ENCODE results near the gene CTH.
"Not testable (repeated sequence)": the region's sequence is repeated elsewhere in the genome, so short reads cannot be mapped to it uniquely, and the experiment has no call there.

The CTH gene

GRCh38 chr1:70411360-70411844 is 334 bp downstream of the CTH start:
- DNase-seq, result no peak

DNA sequence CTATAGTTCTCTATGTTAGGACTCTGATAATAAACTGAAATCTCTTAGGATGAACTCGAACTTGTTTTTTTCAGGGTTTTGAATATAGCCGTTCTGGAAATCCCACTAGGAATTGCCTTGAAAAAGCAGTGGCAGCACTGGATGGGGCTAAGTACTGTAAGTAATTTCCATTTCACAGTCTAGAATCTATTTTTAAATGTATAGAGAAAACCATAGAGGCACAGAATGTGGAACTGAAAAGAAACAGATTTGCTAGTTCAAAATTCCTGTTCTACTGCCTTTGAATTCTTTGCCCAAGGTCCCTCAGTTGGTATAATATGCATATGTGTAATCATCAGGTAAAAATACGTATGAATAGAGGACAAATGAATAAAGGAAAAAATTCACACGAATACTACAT is 4.8 kb downstream of the CTH start:
- no peak for DNase-seq

DNA sequence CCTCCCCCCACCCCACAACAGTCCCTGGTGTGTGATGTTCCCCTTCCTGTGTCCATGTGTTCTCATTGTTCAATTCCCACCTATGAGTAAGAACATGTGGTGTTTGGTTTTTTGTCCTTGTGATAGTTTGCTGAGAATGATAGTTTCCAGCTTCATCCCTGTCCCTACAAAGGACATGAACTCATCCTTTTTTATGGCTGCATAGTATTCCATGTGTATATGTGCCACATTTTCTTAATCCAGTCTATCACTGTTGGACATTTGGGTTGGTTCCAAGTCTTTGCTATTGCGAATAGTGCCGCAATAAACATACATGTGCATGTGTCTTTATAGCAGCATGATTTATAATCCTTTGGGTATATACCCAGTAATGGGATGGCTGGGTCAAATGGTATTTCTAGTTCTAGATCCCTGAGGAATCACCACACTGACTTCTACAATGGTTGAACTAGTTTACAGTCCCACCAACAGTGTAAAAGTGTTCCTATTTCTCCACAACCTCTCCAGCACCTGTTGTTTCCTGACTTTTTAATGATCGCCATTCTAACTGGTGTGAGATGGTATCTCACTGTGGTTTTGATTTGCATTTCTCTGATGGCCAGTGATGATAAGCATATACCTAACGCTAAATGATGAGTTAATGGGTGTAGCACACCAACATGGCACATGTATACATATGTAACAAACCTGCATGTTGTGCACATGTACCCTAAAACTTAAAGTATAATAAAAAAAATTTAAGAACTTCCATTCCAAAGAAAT is 8.1 kb downstream of the CTH start:
- DNase-seq, result not testable (repeated sequence)

DNA sequence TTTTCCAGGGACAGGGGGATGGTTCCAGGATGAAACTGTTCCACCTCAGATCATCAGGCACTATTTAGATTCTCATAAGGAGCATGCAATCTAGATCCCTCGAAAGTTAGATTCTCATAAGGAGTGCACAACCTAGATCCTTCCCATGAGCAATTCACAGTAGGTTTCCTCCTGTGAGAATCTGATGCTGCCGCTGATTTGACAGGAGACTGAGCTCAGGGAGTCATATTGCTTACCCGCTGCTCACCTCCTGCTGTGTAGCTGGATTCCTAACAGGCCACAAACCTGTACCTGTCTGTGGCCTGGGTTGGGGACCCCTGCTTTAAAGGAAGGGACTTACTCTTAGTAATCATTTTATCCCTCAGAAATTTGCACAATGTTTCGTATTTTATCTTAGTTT is 9.3 kb downstream of the CTH start:
- DNase-seq, result no peak

DNA sequence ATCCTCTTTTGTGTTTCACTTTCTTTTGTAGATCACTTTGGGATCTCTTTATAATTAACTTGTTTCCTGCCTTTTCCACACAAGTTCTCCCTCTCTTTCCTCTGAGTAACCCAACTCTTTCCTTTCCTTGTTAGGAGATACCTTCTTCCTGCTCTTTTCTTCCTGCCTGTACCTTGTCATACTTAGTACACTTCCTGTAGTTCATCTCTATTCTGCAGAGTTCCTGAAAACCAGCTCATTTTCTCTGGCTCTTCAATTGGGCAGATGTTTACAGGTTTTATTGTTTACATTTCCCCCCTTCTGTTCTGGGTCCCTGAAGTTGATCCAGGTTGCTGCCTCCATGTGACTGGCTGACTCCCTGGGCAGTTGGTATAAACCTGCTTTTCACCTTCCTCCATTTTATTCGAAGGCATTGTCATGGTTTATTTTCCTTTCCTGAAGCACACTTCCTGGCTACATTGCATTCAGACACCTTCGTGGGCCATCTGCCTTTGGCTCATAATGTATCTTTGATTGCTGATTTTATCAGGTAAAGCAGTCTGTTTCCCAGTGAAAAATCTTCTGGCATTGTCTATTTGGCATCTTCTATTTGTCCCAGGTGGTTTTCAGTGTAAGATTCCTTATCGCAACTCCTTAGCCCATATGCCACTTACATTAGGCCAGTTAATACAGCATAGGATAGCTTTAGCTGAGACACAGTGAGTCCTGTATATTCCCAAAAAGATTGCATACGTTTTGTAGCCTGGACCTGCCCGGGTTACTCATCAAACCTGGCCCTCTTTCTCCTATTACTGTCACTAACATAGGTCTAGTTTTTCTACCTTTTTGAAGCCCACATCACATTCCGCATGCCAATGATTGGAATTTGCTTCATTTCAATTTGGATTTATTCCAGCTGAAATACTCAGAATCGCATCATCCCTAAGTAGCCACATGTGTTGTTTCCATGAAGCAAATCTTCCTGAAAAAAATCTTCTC is 15.4 kb downstream of the CTH start:
- no peak for DNase-seq

DNA sequence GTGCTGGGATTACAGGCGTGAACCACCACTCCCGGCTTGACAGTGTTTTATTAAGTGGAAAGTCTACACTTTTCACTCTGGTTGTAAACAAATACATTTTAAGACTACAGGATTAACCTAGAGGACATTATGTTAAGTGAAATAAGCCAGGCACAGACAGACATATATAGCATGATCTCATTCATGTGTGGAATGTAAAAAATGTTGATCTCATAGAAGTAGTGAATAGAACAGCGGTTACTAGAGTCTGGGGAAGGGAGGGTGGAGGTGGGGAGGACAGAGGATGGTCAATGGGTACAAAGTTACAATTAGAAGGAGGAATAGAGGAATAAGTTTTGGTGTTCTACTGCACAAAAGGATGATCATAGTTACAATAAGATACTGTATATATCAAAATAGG is 16.9 kb downstream of the CTH start:
- no peak for DNase-seq

DNA sequence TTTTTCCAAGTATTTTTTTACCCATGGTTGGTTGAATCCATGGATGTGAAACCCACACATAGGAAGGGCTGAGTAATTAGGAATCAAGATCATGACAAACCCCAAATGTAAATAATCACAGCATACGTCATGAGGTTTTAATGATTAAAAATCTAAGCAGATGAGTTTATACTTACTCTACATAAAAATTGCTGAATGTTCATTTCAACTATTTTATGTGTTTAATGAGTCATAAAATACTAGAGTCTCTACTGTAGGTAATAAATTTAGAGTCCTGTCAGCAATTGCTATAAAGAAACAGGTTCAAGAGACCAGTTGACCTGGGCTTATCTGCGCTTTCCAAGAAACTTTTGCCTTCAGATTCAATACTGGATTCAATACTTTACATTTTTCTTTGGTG is 18.2 kb downstream of the CTH start:
- no peak for DNase-seq

- no peak for DNase-seq
Observed at GRCh38 chr1:70429757-70430156, 18.7 kb downstream of the CTH start.

DNA sequence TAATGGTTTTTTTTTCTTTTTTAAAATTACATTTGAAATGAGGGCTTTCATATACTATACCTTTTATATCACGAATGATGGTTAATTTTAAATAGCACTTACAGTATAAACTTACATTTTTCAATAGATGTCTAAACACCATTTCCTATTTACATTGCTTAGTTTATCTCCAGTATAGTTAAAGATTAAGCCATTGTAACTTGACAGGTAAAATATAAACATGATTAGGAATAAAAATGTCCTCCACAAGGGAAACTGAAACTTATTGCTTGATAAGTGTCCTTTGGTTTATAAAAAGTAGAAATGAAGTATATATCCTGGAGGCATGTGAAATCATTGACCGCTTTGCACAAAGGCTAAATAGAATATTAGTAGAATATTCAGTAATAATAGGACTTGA is 20.2 kb downstream of the CTH start:
- no peak for DNase-seq

DNA sequence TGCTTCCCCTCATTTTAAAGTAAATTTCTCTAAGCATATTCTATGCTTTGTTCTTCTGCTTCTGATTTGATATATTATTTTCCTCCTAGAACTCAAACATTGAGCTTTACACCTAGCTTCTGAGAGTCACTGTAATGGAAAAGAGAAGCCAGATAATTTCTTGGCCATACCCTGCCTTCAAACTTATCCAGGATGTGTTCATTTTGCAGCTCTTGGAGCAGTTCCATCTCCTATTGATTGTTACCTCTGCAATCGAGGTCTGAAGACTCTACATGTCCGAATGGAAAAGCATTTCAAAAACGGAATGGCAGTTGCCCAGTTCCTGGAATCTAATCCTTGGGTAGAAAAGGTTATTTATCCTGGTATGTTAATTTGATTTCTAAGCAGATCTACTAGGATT is 20.8 kb downstream of the CTH start:
- DNase-seq, result no peak

DNA sequence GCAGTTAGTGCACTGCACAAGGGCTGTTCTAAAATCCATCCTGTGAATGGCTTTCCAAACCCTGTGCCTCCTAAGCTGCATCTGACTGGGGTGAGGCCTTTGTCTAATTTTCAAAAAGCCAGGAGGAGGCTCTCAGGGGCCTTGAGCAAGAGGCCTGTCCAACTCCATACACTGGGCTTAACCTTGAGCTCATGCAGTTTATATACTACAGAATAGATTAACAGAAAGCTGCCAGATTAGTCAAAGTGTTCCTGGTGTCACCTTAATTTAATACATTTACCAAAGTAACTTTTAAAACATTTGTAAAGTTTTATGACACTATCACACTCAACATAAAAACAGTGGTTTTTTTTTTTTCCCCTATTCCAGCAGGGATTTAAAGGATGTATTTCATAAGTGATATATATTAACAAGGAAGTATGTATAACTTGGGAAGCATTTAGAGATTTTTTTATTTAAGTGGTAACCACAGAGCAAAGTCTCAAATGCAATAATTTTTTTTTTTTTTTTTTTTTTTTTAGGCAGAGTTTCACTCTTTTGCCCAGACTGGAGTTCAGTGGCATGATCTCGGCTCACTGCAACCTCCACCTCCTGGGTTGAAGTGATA is 23.3 kb downstream of the CTH start:
- no peak for DNase-seq

GRCh38 chr1:70436622-70437251 is 25.7 kb downstream of the CTH start:
- no peak for DNase-seq

GRCh38 chr1:70438529-70438928 is 27.5 kb downstream of the CTH start:
- no peak for DNase-seq

DNA sequence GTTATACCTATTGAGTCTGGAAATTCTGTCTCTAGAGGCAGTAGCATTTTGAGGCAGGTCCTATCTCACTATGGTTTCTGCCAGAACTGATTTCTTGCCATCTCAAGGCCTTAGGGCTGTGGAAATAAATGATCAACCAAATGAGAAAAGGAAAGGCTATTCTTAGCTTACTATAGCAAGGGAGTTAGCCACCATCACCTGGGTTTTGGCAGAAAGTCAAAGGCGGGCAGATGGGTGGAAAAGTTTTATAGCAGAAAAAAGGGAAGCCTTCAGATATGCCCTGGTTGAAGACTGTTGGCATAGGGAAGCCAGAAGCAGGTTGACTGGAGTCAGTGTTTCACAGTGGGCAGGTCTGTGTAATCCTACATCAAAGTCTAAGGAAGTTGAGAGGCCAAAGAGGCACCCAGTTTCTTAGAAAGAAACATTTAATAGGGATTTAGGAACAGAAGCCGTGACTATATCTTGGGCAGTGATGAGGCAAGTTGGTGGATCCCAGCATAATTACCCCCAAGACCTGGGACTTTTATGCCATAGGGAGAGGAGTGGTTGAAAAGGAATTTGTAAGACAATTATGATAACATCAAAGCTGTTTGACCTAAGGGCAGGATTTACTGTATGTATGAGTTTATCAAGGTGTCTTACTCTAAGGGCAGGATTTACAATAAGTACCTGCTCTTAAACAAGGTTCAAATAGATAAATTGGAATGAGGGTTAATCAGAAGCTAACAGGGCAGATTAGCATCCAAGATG is 29.7 kb downstream of the CTH start:
- DNase-seq, result no peak

- DNase-seq, result no peak
Observed at GRCh38 chr1:70441392-70442035, 30.4 kb downstream of the CTH start.

- no peak for DNase-seq
Observed at GRCh38 chr1:70442490-70442889, 31.4 kb downstream of the CTH start.

DNA sequence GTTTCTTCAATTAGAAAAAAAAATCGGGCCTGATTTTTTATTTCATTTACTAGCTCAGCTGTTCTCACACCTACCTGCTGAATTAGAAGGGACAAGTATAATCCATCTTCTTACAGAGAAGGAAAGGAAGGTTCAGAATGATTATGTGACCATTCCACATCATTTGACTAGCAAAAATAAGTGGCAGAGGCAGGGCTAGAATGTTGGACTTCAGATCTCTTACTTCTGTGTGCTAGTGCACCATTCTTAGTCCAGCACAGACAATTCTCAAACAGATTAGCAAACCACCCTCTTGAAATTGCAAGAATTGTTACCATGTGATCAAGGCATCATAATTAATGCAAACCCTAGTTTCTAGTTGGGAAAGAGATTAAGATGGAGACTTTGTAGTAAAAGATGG is 32.7 kb downstream of the CTH start:
- no peak for DNase-seq

- no peak for DNase-seq
Observed at GRCh38 chr1:70449049-70449448, 38.0 kb downstream of the CTH start.

DNA sequence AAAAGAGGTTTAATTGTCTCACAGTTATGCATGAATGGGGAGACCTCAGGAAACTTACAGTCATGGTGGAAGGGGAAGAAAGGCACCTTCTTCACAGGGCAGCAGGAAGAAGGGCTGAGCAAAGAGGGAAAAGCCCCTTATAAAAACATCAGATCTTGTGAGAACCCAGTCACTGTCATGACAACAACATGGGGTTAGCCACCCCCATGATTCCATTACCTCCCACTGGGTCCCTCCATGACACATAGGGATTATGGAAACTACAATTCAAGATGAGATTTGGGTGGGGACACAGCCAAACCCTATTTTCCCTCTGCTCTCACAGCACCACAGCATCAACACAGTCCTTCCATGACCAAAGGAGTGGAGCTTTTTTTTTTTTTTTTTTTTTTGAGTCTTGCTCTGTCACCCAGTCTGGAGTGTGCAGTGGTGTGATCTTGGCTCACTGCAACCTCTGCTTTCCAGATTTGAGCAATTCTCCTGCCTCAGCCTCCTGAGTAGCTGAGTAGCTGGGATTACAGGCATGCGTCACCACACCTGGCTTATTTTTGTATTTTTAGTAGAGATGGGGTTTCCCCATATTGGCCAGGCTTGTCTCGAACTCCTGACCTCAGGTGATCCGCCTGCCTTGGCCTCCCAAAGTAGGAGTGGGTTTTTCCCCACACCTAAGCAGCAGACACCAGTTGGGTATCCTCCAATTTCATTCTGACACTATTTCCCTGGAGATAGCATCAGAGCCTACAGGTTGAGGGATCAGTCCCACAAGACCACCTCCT is 41.3 kb downstream of the CTH start:
- DNase-seq, result not testable (repeated sequence)

DNA sequence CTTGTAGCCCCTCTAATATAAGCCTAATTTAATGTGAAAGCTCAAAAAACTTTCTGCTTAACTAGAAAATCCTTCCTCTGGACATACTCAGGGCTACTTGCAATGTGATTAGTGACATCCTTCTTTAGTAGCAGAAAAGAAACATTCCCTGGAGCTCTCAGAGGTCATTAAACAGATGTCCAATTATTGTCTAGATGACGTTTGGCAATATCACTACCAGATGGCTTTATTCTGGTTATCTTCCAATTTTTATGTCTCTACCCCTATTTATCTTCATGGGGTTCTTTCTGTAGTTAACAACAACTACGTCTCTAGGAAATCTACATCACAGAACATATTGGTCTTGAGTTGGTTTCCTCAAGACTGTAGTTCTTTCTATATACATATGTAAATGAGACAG is 44.2 kb downstream of the CTH start:
- DNase-seq, result no peak

DNA sequence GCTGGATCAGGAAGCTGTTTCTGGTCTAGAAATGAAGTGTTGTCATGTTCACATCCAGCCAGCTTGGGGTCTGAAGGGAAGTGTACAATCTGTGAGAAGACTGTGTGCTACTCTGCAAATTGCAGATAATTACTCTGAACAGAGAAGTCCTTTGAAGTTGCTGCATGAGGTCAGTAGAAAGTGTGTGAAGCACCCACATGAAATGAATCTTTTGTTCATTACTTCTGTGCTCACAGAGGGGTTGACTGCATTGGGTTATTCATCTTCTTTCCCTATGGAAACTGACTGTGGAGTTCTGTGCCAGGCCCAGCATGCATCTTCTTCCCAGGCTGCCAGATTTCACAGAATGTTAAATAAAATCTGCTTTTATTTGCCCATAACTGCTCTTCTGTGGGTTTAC is 47.1 kb downstream of the CTH start:
- DNase-seq, result no peak

All from activated CD8-positive, alpha-beta memory T cell treated with anti-CD3 and anti-CD28 coated beads, Interleukin-2, amount 50 U/mL, for 4 hours (primary cell).